GM12891 (cell line): ENCODE measurements around the gene BMPR1A.

Experiments
- PAX5 ChIP-seq: IDR thresholded peaks from 2 replicates; pipeline ENCODE4 v1.6.1; 2011; ENCODE audit warnings: low read length, moderate library complexity, mild to moderate bottlenecking; ENCODE audit not compliant: insufficient read depth, severe bottlenecking
- POLR2A ChIP-seq: IDR thresholded peaks from 2 replicates; pipeline ENCODE4 v1.6.1; 2011; ENCODE audit warnings: low read depth, low read length, control low read depth
- POLR2AphosphoS5 ChIP-seq: IDR thresholded peaks from 2 replicates; pipeline ENCODE4 v1.6.1; 2011; ENCODE audit warnings: low read depth, low read length, control low read depth
- POU2F2 ChIP-seq: IDR thresholded peaks from 2 replicates; pipeline ENCODE4 v1.6.1; 2011; ENCODE audit warnings: low read depth, mild to moderate bottlenecking, control low read depth, low read length, moderate library complexity
- SPI1 ChIP-seq: IDR thresholded peaks from 2 replicates; pipeline ENCODE4 v1.6.1; 2011; ENCODE audit warnings: low read depth, low read length, control low read depth
- TAF1 ChIP-seq: IDR thresholded peaks from 2 replicates; pipeline ENCODE4 v1.6.1; 2011; ENCODE audit warnings: low read depth, low read length, control low read depth

DNA sequence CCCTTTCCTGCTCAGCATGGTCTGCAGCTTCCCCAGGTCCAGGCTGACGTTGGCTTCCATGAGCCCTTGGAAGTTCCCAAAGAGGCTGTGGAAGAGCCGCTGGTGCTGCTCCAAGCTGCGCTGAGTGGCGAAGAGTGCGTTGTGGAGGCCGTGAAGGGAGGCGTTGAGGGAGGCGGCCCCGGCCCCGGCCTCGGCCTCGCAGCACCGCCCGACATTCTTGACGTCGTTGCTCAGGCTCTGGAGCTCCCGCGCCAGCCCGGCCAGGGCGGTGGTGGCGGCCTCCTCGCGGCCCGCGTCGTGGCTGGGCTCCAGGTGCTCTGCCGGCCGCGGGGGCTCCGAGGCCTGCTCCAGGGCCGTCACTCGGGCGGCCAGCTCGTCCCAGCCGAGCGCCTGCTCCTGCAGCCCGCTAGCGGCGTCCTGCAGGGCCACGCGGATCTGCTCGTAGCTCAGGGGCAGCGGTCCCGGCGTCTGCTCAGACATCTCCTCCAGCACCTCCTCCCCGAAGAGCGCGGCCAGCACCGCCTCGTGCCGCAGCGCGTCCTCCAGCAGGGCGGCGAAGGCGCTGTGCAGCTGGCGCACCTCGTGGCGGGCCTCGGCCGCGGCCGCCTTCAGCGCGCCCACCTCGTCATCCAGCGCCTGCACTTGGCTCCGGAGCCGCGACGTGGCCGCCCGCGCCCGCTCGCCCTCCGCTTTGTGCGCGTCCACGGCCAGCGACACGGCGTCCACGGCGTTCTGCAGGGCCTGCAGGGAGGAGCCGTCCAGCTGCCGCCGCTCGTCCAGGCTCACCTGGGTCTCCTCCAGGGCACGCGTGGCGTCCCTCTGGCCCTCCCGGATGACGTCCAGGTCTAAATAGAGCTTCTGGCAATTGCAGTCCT is 186.3 kb downstream of the BMPR1A start:
- TF ChIP-seq TAF1 (no peak), POLR2A (no peak), POLR2AphosphoS5 (no peak), SPI1 (no peak), POU2F2 (no peak), PAX5 (no peak)
